ENCODE measurements around the gene CTSD. TPM values are rescaled to one million over a fixed set of nuclear protein-coding genes. Genes with fewer than 3 reads are reported as not detected.

The CTSD gene
- total and polyA plus RNA-seq, 2 experiments from 2014 or later: 67.1 to 251 TPM

- TF ChIP-seq ZNF331 (CRISPR knock-in tag; IDR thresholded peaks at IDR 0.05; ENCODE audit: low read depth) (no peak), STAT1 (IDR thresholded peaks at IDR 0.05; ENCODE audit: unreplicated experiment) (no peak), NANOG (IDR thresholded peaks at IDR 0.05; ENCODE audit: borderline replicate concordance) (no peak), EZH2 (IDR thresholded peaks at IDR 0.05; ENCODE audit: low read depth, unreplicated experiment) (no peak), JUNB (IDR thresholded peaks at IDR 0.05; ENCODE audit: unreplicated experiment) (no peak), EZH2phosphoT487 (IDR thresholded peaks at IDR 0.05; ENCODE audit: unreplicated experiment) (no peak), CTCF (conservative IDR thresholded peaks at IDR 0.05; ENCODE audit: low read depth in 2 of 2) (no peak), CREB1 (CRISPR knock-in tag; IDR thresholded peaks at IDR 0.05; ENCODE audit: low read depth) (no peak), ZNF462 (CRISPR knock-in tag; IDR thresholded peaks at IDR 0.05) (no peak), ZNF114 (CRISPR knock-in tag; IDR thresholded peaks at IDR 0.05) (no peak)
- Mint-ChIP-seq H3K27ac (no peak overlapping the region), H3K36me3 (ENCODE audit: low read depth) (no peaks in the 10 kb centered on the region), H3K4me1 (peaks cover 6% of the 10 kb centered on the region), H3K27me3 (ENCODE audit: insufficient read depth, low read depth, poor library complexity) (peaks cover 4% of the 10 kb centered on the region), H3K4me3 (no peak overlapping the region), H3K9me3 (no peaks in the 10 kb centered on the region)
- Histone ChIP-seq H3K4me1 (ENCODE audit: insufficient read depth) (no peaks in the 10 kb centered on the region), H3K4me3 (no peak overlapping the region), H2AFZ (no peak overlapping the region), H3K27ac (ENCODE audit: low read depth) (no peak overlapping the region), H3K79me2 (replicated peaks; ENCODE audit: insufficient read depth) (no peaks in the 10 kb centered on the region), H3F3A (replicated peaks; ENCODE audit: low read depth) (no peaks in the 10 kb centered on the region), H3K36me3 (ENCODE audit: insufficient read depth) (no peaks in the 10 kb centered on the region), H3K4me2 (no peak overlapping the region), H4K20me1 (replicated peaks; ENCODE audit: insufficient read depth) (no peaks in the 10 kb centered on the region), H3K27me3 (ENCODE audit: insufficient read depth) (no peaks in the 10 kb centered on the region), H3K9me2 (ENCODE audit: insufficient read depth) (no peaks in the 10 kb centered on the region)
- ATAC-seq (no peak), DNase-seq (ENCODE audit: low spot score) (no peak)
Measured at GRCh38 chr11:1803246-1803645, 39.5 kb upstream of the CTSD start.

Data from GM23338 (cell line).